GM06990 (cell line): ENCODE measurements around the gene SUGCT.

Experiments
- DNase-seq: peaks from one replicate; pipeline ENCODE4 v3.0.0-alpha.2; 2011; ENCODE audit not compliant: insufficient read length; ENCODE audit errors: extremely low read depth
- H3K27me3 ChIP-seq: replicated peaks from 2 replicates; pipeline ENCODE4 v1.6.0; 2011; ENCODE audit warnings: low read length; ENCODE audit not compliant: control insufficient read depth, insufficient read depth
- H3K36me3 ChIP-seq: 2 replicates; pipeline ENCODE4 v1.5.1; 2011; ENCODE audit warnings: low read length; ENCODE audit not compliant: control insufficient read depth, insufficient read depth
- H3K4me3 ChIP-seq: replicated peaks from 2 replicates; pipeline ENCODE4 v1.5.1; 2011; ENCODE audit warnings: low read depth, mild to moderate bottlenecking, control low read depth, low read length
- TF ChIP-seq, protein P1 (sequence below): IDR thresholded peaks from 2 replicates; pipeline ENCODE4 v1.5.1; 2011; ENCODE audit warnings: low read length, control low read depth, mild to moderate bottlenecking, inconsistent platforms; ENCODE audit not compliant: insufficient read depth, poor library complexity, severe bottlenecking

The SUGCT gene

DNA sequence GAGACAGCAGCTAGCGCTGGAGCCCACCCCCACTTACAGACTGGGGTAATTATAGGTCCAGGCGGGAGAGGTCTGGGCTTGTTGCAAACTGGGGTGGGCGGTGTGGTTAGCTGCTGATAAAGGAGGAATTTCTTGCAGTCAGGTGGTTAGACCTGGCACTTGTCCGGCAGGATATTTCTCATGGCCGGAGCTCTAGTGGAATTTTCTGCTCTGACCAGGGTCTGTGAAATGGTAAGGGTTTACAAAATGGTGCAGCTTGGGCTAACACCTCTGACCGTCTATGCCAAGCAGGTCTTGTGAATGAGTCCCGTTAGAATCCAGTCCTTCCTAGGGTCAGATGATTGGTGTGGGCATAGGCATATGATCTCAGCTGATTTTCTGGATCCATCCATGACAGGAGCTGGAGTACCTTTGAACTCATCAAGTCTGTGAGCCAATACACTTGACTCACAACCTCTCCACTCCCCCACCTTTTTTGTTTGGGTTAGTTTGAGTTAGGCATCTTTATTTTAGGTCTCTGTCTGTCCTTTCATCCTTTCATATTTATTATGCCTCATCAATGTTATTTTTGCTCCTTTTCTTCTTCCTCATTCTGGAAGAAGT is 213.4 kb downstream of the SUGCT start:
- H3K36me3 ChIP-seq: no peaks in the 10 kb centered on the region
- H3K4me3 ChIP-seq: no peak overlapping the region
- DNase-seq: no peak
- H3K27me3 ChIP-seq: no peaks in the 10 kb centered on the region
- TF ChIP-seq, protein P1, sequence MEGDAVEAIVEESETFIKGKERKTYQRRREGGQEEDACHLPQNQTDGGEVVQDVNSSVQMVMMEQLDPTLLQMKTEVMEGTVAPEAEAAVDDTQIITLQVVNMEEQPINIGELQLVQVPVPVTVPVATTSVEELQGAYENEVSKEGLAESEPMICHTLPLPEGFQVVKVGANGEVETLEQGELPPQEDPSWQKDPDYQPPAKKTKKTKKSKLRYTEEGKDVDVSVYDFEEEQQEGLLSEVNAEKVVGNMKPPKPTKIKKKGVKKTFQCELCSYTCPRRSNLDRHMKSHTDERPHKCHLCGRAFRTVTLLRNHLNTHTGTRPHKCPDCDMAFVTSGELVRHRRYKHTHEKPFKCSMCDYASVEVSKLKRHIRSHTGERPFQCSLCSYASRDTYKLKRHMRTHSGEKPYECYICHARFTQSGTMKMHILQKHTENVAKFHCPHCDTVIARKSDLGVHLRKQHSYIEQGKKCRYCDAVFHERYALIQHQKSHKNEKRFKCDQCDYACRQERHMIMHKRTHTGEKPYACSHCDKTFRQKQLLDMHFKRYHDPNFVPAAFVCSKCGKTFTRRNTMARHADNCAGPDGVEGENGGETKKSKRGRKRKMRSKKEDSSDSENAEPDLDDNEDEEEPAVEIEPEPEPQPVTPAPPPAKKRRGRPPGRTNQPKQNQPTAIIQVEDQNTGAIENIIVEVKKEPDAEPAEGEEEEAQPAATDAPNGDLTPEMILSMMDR: no peak

DNA sequence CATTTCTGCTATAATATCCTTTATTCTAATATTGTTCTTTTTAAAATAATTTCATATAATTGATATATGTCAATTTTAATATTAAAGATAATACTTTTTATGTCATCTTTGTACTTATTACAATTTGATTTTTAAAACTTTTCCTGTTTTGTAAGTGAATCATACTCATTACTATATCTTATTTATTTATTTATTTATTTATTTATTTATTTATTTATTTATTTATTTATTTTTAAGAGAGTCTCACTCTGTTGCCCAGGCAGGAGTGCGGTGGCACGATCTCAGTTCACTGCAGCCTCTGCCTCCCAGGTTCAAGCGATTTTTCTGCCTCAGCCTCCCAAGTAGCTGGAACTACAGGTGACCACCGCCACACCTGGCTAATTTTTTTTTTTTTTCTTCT is 215.3 kb downstream of the SUGCT start:
- H3K4me3 ChIP-seq: no peak overlapping the region
- H3K27me3 ChIP-seq: no peaks in the 10 kb centered on the region
- no peaks in the 10 kb centered on the region for H3K36me3 ChIP-seq
- TF ChIP-seq, protein P1: no peak
- no peak for DNase-seq

GRCh38 chr7:40354711-40355110 is 219.9 kb downstream of the SUGCT start:
- no peak for DNase-seq
- Histone ChIP-seq H3K4me3 (no peak overlapping the region), H3K27me3 (no peaks in the 10 kb centered on the region), H3K36me3 (no peaks in the 10 kb centered on the region)
- TF ChIP-seq, protein P1: no peak

DNA sequence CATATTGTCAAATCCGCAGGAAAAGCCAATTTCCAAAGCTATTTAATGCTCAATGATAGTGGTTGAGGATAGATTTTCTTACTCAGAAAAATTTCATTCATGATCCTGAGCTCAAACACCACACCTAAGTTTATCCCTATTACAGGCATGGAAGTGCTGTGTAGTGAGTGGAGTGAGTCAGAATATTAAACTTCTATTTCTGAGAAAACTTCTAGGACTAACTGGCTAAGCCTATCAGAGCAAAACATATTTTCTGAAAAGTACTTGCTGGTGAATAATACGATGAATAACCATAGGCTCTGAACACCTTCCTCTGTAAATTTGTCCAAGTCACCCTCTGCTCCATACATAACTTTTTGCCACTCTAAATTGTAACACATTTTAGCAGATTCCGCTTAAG is 221.5 kb downstream of the SUGCT start:
- Histone ChIP-seq H3K36me3 (no peaks in the 10 kb centered on the region), H3K27me3 (no peaks in the 10 kb centered on the region), H3K4me3 (no peak overlapping the region)
- no peak for DNase-seq
- TF ChIP-seq, protein P1: no peak

GRCh38 chr7:40356871-40357709 is 222.3 kb downstream of the SUGCT start:
- no peak for DNase-seq
- no peaks in the 10 kb centered on the region for H3K27me3 ChIP-seq
- TF ChIP-seq, protein P1: no peak
- H3K36me3 ChIP-seq: no peaks in the 10 kb centered on the region
- H3K4me3 ChIP-seq: no peak overlapping the region
